NCI-H460 (cell line): ENCODE measurements around the gene CLEC20A. TPM values are rescaled to one million over a fixed set of nuclear protein-coding genes. Genes with fewer than 3 reads are reported as not detected.
"Not testable (repeated sequence)": the region's sequence is repeated elsewhere in the genome, so short reads cannot be mapped to it uniquely, and the experiment has no call there.

ENCODE experiments used
- DNase-seq: peaks from one replicate; pipeline ENCODE4 v3.0.0-alpha.2; 2016; ENCODE audit warnings: low read depth; ENCODE audit errors: extremely low read depth
- total RNA-seq: library from RNA; depleted of rRNA; stranded (reverse); fragments of >200 nt; shearing (Covaris generic); gene quantifications from 2 replicates; pipeline ENCODE4 v1.2.3, GENCODE V29; 2014

CLEC20A gene
- total RNA-seq, 1 experiment from 2014 or later = not detected

DNA sequence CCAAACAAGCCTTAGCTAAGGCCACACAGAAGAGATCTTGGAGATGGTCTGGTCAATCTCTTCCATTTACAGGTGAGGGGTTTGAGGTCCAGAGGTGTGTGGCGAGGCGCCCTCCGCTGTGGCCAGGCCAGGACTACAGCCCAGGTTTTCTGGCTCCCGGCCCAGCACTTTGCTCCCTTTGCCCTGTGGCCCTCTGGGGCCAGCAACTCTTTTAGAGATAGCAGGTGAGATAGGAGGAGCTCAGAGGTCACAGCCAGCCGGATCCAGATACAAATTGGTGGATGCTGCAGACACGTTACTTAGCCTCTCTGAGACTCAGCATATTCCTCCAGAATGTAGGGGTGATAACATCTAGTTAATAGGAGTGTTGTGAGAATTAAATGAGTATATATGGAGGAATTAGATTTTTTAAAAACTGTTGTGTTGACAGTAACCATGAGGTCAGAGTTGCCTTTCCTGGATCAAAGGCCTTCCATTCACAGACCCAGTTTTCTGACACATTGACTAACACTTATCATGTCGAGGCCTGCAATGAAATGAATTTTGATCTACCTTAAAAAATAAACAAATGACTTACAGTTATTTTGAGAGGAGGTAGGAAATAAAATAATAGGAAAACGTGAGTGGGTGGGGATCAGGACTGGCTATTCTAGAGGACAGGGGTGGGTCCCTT lies 32.7 kb upstream of the CLEC20A start:
- no peak for DNase-seq

DNA sequence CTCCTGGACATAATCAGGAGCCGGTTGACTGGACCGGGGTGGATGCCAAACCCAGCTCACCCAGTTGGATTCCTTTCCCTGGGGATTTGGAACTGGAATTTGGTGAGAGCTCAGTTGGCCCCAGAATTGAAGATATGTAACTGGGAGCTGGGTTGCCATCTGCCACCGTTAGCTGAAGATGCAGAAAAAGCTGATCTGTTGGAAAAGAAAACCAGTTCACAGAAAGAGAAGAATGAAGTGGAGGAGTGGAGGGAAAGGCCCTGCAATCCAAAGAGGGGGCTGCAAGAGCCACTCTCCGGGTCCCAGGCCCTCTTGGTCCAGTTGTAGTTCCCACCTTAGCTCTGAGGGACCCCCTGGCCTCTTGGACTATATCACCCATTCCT lies 32.2 kb upstream of the CLEC20A start:
- DNase-seq = no peak

DNA sequence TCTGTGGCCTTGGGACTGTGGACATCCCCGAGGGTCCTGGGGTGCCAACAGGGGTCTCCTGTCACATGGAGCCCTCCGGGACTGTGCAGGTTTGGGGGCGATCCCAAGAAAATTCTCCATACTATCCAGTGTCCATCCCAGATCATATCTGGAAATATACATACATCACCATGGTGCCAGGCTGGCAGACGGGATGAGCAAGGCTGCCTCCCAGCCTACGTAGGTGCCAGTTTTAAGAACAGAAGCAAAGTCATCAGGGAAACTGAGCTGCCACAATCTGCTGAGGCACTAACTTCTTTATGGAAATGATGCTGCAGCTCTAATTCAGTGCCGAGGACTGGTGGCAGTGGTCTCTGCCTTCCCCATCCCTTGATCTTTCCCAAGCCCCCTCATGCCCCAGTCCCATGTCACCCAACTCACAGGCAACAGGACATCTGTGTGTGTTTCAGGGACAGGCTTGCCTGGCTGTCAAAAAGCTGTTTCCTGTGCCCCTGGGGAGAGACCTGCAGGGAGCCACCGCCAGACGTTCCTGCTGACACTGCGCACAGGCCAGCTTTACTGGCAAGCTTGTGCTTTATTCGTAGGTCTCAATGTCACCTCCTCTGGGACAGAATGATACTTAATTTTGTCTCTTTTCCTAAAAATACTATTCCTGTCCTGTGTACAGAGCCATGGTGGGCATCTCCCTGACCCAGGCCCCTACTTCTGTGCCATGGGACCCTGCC lies 31.6 kb upstream of the CLEC20A start:
- no peak for DNase-seq

DNA sequence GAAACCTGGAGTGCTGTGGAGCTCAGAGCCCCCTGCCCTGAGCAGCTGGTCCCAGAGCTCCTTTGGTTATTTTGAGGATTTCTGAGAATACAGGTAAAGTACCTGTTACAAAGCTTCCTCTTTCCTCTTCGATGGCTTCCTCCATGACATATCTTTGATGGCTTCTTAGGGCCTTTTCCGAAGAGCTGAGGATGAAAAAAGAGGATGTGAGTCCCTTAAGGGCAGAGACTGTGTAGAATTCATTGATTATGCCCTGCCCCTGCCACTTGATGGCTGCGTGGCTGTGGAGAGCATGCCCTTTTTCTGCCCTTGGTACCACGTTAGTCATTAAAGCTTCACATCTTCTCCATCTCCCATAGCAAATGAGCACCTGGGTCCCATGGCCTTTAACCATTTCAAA lies 30.4 kb upstream of the CLEC20A start:
- no peak for DNase-seq

DNA sequence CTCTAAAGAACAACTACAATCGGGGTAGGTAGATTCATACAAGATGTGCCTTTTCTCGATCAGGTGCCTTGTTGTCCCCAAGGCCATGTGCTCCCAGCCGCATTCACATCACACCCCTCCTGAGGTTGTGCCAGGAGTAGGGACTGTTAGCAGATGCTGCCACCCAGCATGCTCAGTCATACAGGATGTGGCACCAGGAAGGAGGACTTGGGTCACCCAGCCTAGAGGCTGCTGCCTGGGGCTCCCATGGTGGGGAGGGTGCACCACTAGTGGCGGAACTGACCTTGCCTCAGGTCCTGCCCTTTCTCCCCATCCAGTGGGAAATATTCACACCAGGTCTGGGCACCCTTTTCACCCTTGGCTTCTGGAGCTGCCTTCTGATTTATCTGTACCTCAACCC lies 24.5 kb upstream of the CLEC20A start:
- DNase-seq = no peak

DNA sequence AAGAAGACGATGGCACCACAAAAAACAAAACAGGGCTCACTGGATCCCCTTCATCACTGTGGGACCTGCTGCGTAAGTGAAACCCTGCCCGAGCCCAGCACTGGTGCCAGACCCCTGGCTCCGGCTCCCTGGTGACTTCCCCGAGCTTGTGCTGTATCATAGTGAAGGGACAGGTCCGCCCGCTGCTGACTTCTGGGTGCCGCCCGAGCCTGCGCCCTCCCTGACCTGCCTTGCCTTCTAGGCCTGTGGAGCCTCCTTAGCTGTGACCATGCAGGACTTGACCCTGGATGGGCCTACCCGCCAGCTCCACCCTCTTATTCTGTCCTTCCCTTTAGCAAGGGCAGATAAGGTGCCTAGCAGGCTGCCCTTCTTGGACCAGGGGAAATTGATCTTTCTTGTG lies 24.0 kb upstream of the CLEC20A start:
- DNase-seq = no peak

DNA sequence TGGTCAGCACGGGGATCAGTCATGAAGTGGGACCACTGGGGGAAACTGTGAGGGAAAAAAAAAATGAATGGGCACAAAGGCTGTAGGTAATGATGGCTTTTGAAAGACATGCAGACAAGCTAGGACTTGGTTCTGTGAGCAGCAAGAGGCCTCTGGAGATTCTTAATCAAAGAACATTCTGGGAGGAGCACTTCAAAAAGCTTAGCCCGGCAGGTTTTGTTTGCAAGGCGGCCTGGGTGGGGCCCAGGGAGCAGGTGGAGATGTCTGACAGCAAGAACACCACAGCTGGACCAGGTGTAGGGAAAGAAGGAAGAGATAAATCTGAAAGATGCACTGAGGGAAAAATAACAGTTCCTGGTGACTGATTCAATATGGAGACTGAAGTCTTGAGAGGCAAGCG lies 22.1 kb upstream of the CLEC20A start:
- no peak for DNase-seq

DNA sequence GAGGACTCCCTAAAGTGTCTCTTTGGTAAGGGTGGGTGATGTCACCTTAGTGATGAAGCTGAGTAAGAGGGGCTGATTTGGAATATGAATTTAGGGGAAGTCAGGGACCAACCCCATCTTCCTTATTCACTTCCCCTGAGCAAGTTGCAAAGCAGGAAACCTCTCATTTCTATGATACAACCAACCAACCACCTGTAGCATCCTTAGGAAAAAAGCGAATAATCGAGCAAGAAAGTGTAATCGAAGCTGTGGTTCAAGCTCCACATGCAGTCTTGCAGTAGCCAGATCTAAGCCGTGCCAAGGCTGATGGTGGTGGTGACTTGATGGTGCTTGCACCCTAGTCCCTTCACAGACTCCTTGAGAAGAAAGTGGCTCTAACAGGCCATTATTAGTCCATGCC lies 19.3 kb upstream of the CLEC20A start:
- DNase-seq = no peak

DNA sequence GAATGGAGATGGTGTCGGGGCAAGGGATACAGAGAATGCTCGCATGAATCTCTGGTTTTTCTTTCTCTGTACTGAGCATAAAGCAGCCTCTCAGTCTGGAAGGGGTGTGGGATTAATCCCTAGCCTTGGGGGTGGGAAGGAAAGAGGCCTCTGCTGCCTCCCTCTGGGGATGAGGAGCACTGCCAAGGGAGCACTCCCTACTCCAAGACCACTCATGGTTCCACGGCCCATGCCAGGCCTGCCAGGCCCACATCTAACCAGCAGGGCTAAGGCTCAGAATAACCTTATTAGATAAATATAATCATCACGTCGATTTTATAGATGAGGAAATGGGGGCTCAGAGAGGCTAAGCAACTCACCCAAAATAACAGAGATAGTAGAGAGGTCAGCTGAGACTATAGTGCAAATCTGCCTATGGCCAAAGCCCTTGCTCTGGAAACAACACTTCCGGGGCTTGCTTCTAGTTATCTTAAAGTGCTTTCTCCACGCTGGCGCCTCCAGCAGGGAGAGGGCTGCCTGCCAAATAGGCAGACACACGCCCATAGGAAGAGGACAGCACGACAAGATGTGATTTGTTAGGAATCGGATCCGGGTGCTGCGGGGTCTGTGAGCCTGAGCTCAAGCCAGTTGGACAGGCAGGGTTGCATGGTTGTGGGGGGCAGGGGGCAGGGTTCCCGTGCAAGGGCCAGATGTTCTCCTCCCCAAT lies 16.7 kb upstream of the CLEC20A start:
- DNase-seq = no peak

DNA sequence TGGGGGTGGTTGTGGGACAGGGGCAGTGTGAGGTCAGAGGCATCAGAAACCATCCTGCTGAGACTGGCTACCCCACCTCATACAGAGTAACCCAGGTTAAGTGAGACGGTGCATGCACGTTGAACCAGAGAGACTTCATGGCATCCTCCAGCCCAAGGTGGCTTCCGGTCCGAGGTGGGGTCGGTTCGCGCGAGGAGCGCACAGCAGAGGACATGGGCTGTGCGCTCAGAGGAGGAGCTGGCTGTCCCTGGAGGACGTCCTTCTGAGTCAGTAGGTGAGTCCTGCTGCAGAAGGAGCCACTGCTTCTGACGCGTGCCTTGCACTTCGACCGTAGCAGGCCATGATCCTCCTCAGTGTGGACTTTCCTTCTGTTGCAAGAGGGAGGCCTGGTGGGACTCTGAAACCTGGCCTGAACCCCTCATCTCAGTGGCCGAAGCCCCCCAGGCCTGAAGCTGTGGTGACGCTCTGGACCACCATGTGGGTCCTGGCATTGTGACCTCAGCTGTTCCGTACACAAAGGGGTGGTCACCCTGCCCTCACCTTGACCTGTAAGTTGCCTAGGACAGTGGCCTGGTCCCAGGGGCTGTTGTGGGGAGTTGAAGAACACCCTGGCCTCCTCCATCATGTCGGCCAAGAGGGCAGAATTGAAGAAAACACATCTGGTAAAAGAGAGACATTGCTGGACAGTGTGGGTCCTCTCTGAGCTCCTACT lies 16.0 kb upstream of the CLEC20A start, which contains the start of gene TEX35:
Gene TEX35 (plus strand): TSS at position 544 of the 712 bp plus-strand sequence. CDS start 80 bp downstream, at position 624.
- DNase-seq = no peak

DNA sequence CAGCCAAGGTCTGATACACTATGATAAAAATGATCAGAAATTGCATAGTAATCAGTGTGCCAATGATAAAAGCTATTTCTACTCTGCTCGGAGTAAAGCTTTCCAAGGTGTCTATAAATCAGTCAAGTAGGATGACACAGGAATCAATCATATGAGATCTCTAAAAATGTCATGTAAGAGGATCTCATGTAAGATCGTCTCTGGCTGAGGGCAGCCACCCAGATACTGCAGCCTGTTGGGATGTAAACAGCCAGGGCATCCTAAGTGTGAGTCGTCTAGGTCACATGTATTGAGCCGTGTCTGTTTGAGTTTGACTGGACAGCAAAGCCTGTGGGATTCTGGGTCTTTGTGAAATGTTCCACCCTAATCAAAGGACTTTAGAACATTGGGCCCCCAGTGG lies 13.4 kb upstream of the CLEC20A start:
- no peak for DNase-seq

DNA sequence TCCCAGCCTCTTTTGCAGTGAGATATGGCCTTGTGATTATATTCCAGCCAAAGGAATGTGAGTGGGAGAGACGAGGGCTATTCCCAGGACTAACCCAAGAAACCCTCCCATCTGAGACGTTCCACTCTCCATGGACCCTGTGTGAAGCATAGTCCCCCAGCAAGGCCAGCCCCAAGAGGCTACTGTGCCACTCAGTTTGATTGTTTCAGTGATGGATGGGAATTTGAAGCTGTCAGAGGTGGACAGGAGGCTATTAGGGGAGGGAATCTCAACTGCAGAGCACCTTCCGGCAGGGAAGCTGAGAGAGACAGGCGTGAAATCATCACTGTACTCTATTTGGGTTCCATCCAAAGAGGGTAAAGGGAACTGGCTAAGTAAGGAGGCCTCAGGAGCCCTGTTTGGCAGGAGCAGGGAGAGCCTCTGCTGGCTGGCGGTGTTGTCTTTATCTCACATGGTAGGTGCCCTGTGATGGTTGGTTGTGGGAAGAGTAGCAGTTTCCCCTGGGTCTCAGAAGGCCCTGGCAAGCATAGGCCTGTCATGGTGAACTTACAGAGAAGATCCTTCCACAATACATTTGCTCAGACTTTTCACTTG lies 12.7 kb upstream of the CLEC20A start:
- no peak for DNase-seq

DNA sequence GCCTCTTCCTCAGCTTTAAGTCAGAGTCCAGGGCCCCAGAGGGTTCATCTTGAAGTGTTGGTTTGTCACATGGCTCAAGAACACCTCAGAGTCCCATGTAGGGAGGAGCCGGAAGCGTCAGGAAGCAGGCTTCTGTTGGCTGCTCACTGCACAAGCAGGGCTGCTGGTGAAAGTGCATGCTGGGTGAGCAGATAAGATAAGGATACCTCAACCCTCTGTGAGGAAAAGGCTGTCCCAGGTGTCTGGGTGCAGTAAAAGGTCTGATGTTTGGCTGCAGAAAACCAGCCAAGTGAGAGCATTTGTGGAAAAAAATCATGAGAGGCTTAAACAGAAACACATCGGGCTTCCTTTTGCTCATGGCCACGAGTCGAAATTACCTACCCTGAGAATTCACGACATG lies 9.9 kb upstream of the CLEC20A start:
- DNase-seq = no peak

DNA sequence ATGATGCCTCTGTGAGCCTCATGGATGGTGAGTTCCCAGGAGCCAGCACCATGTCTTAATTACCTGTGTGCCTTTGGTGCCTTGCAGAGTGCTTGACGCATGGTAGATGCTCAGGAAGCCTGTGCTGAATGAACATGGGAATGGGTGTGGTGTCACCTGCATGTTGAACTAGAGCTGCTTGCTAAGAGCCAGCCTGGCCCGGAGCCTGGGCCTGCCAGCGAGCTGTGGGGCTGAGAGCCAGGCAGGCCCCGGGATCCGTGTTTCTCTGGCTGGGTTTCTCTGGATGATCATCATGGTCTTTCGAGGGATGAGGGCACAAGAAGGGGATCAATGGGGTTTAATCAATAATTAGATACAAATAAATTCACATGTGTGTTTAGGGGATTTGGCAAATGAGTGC lies 9.4 kb upstream of the CLEC20A start:
- DNase-seq = no peak

DNA sequence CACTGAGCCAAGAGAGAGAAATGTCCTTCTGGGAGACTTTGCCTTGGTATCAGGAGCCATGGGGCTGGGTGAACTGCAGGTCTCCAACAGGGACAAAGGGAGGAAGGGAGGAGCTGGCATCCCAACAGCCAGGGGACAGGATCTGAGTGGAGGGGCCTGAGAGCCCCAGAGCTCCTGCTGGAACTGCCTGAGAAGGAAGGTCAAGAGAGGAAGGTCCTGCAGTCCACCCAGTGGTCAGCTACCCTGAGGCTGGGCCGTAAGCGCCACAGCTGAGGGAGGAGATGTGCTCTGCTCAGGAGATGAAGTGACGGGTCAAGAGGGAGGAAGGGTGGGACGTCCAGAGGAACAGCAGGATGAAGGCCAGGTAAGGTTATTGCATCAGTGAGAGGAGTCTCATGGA lies 7.5 kb upstream of the CLEC20A start:
- no peak for DNase-seq

DNA sequence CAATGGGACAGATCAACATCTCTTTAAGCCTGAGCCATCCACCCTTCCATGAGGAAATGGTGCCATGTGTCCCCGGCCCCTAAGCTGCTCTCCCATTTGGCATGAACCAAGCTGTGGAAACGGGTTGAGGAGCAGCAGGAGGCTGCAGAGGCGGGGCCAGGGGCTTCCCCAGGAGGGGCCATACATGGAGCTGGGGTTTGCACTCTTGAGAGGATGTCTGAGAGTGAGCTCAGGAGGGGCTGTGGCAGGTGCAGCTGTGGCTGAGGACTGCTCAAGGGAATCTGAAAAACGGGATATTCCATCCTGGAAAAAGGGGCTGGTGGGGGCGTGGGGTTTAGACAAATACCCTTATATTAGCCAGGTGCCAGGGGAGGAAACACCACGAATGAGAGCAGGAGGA lies 7.1 kb upstream of the CLEC20A start:
- no peak for DNase-seq

DNA sequence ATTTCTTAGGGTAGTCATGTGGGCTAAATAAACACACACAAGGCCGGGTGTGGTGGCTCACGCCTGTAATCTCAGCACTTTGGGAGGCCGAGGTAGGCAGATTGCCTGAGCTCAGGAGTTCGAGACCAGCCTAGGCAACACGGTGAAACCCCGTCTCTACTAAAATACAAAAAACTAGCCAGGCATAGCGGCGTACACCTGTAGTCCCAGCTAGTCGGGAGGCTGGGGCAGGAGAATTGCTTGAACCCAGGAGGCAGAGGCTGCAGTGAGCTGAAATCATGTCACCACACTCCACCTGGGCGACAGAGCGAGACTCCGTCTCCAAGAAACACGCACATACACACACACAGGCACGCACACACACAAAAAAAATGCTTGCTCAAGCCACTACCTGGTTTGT lies 6.6 kb upstream of the CLEC20A start:
- DNase-seq = not testable (repeated sequence)

DNA sequence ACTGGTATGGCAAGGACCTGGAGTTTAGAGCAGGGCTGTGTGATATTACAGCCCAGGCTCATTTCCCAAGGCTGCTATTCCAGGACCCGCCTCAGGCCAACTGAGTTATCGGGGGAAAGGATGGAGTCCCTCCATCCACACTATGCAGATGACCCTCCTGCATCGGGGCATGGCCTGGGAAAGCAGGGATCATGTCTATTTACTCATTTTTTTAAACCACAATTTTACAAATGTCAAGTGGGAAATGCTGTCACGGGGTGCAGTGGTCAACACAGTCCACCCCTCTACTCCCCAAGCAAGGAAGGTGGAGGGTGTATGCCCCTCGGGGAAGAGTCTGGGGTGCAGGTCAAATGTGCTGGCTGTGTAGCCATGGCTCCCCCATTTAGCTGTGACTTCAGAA lies 6.1 kb upstream of the CLEC20A start:
- DNase-seq = no peak

DNA sequence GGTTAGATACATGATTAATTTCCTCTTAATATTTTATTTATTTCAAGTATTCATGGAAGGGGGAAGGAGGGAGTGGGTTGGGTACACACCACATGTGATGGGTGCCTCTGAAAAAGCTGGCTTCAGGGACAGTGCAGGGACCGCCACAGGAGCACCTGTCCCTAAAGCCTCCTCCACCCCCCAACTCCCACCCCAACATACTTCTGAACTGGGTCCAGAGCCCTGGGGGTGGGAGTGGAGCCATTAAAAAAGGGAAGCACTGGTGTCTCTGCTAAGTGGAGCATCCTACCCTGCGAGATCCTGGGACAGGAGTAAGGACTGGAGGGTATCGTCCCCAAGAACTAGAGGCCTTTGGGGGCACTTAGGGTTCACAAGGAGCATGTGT lies 5.6 kb upstream of the CLEC20A start:
- DNase-seq = no peak

DNA sequence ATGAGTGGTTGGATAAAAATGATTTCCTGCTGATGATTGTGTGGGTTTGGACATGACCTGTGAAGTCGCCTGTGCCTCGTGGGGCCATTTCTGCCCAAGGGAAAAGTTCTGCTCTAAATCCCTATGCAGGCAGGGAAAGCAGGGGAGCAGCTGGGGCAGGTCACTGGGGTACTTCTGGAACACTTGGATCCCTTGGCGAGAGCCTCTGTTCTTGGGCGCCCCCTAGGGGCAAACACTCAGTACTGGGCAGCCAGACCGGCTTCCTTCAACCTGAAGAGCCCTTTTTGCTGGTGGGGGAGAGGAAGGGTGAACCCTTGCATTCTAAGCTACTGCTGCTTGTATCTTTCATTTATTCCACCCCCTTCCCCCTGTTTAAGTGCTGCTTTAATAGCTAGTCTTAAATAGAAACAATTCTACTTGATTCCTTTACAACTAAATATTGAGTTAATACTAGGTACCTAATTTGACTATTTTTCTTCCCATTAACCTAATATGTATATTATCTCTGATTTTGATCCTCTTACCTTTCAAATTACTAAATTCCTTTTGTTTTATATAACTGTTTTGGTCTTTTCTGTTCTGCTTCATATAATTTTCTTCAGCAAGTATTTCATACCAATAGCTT lies 5.1 kb upstream of the CLEC20A start:
- peak; percentile 72 for DNase-seq
